Brain microvascular endothelial cell (primary cell): ENCODE data around the gene ZNF630.
"Not testable (repeated sequence)": the region's sequence is repeated elsewhere in the genome, so short reads cannot be mapped to it uniquely, and the experiment has no call there.

Experiments
- DNase-seq: peaks from one replicate; pipeline ENCODE4 v3.0.0-alpha.2; 2020
- H3K27ac ChIP-seq: fragments of 250-450 bp; sonication (Bioruptor Pico); 2 replicates; pipeline ENCODE4 v1.5.1; 2020; ENCODE audit warnings: mild to moderate bottlenecking, moderate library complexity
- H3K27me3 ChIP-seq: fragments of 250-450 bp; sonication (Bioruptor Pico); replicated peaks from 2 replicates; pipeline ENCODE4 v1.5.1; 2020; ENCODE audit warnings: mild to moderate bottlenecking
- H3K36me3 ChIP-seq: fragments of 250-450 bp; sonication (Bioruptor Pico); replicated peaks from 2 replicates; pipeline ENCODE4 v1.5.1; 2020; ENCODE audit warnings: mild to moderate bottlenecking
- H3K4me3 ChIP-seq: 2 replicates; pipeline ENCODE4 v1.5.1; 2011; ENCODE audit warnings: low read depth, mild to moderate bottlenecking, control low read depth, low read length, moderate library complexity
- CTCF ChIP-seq: IDR thresholded peaks from 2 replicates; pipeline ENCODE4 v1.5.1; 2011; ENCODE audit warnings: low read depth, mild to moderate bottlenecking, moderate library complexity, low read length, control low read depth, inconsistent platforms; ENCODE audit errors: missing control alignments
- in situ Hi-C: cut with HindIII; loops from 2 replicates; pipeline ENCODE4 v1.10.0; 2017; ENCODE audit warnings: low sequenced_read_pairs, low pct_ligation_motif_present

ZNF630 gene

DNA sequence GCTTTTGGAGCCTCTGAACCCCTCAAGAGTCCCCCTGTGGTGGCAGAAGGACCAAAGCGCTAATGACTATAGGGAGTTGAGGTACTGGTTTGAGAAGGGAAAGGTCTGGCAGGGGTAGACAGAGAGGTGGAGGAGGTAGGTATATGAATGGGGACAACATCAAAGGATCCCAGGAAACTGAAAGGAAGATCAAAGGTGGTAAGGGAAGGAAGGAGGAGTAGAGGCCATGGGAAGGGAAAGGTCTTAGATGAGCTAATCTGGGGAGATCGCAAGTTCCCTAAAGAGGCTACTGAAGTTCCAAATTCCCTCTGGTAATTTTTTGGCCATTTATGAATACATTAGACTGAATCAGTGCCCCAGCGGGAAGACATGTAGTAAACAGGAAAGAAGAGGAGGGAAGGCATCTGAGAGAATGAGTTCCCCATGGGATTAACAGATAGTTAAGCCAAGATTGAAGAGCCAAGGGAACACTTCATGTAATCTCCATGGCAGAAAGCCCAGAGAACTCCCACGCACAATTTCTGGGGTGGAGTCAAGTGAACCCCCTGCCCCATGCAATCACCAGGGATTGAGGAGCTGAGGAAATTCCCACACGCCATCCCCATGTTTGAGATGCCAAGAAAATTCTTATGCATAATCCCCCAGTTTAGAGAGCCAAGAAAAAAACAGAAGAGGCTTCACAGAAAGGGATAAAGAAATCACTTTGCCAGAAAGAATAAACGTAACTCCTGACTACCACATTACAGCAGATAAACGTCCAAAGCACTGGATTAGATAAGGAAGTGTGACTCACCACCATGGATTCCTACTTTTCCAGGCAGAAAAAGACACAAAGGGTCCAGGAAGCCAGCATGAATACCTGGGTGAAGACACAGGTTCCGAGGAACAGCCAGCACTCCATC, 25.8 kb downstream of the ZNF630 start:
- in situ Hi-C loops: no loop called here
- H3K36me3 ChIP-seq: no peaks in the 10 kb centered on the region
- DNase-seq: peak; percentile 69
- TF ChIP-seq CTCF: no peak
- H3K27me3 ChIP-seq: no peaks in the 10 kb centered on the region
- H3K4me3 ChIP-seq: no peak overlapping the region
- H3K27ac ChIP-seq: peak overlapping the region; percentile 64

- Histone ChIP-seq H3K36me3 (no peaks in the 10 kb centered on the region), H3K4me3 (no peak overlapping the region), H3K27ac (no peak overlapping the region), H3K27me3 (no peaks in the 10 kb centered on the region)
- in situ Hi-C loops: no loop called here
- no peak for DNase-seq
- no peak for TF ChIP-seq CTCF
Observed at GRCh38 chrX:48043056-48043455, 28.4 kb downstream of the ZNF630 start.

DNA sequence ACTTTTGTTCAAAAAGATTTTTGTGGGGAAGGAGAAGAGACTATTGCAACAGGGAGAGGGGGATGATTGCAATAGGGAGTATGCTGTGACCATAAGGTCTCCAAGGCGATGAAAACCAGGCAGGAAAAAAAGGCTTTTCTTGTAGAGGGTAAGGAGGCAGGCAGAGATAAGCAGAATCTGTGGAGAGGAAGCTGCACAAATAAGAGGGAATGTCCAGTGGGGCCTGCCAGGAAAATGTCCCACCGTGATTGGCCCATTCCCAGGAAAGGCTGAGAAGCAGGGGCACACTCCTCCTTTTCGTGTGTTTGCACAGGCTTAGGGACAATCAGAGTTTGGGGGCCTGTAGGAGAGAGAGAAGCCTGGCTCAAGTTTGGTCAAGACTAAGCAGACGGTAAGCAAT, 35.5 kb downstream of the ZNF630 start:
- H3K4me3 ChIP-seq: no peak overlapping the region
- TF ChIP-seq CTCF: no peak
- H3K36me3 ChIP-seq: no peaks in the 10 kb centered on the region
- in situ Hi-C loops: no loop called here
- no peaks in the 10 kb centered on the region for H3K27me3 ChIP-seq
- no peak overlapping the region for H3K27ac ChIP-seq
- no peak for DNase-seq

GRCh38 chrX:48030641-48031173, 40.7 kb downstream of the ZNF630 start:
- H3K27ac ChIP-seq, H3K36me3 ChIP-seq, H3K27me3 ChIP-seq, DNase-seq, in situ Hi-C loops, H3K4me3 ChIP-seq: not testable (repeated sequence)

- Histone ChIP-seq H3K36me3 (no peaks in the 10 kb centered on the region), H3K27ac (no peak overlapping the region), H3K27me3 (no peaks in the 10 kb centered on the region), H3K4me3 (no peak overlapping the region)
- DNase-seq: no peak
- no peak for TF ChIP-seq CTCF
- in situ Hi-C loops: no loop called here
Observed at GRCh38 chrX:48030237-48030636, 41.2 kb downstream of the ZNF630 start.

- DNase-seq: no peak
- H3K4me3 ChIP-seq: no peak overlapping the region
- in situ Hi-C loops: no loop called here
- TF ChIP-seq CTCF: no peak
- no peaks in the 10 kb centered on the region for H3K27me3 ChIP-seq
- H3K27ac ChIP-seq: no peak overlapping the region
- no peaks in the 10 kb centered on the region for H3K36me3 ChIP-seq
Observed at GRCh38 chrX:48028091-48028490, 43.3 kb downstream of the ZNF630 start.

DNA sequence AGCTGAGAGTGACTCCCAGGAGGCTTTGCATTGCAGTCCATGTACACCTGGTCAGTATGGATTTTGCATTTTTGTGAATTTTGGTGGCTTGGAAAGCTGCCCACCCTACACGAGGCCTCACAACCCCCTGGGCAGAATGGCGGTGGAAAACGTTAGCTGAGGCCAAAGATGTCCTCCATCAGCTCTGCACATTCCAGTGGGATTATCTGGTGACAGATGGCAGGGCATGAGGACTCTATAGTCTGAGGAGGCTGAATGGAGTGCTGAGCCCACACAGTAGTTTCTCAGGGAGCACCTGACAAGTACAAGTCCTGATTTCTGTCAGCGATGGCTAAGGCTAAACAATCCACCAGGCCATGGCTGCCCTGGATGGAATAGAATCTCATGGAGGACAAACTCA, 43.9 kb downstream of the ZNF630 start:
- H3K27ac ChIP-seq, DNase-seq, in situ Hi-C loops, H3K4me3 ChIP-seq, H3K36me3 ChIP-seq, H3K27me3 ChIP-seq: not testable (repeated sequence)
